Left ventricle myocardium inferior (tissue), 1 donor: ENCODE results near the gene SHE. TPM values are rescaled to one million over a fixed set of nuclear protein-coding genes. Genes with fewer than 3 reads are reported as not detected.

Experiments used
- DNase-seq: peaks from one replicate; pipeline ENCODE4 v3.0.0-alpha.2; 2020
- H3K27ac ChIP-seq: fragments of 200-600 bp; replicated peaks from 2 replicates; pipeline ENCODE4 v1.8.0; 2021
- H3K27me3 ChIP-seq: fragments of 200-600 bp; 2 replicates; pipeline ENCODE4 v1.8.0; 2021; ENCODE audit warnings: low read depth
- H3K36me3 ChIP-seq: fragments of 200-600 bp; 2 replicates; pipeline ENCODE4 v1.8.0; 2021
- H3K4me1 ChIP-seq: fragments of 200-600 bp; 2 replicates; pipeline ENCODE4 v1.8.0; 2021
- H3K4me3 ChIP-seq: fragments of 200-600 bp; 2 replicates; pipeline ENCODE4 v1.8.0; 2021; ENCODE audit warnings: mild to moderate bottlenecking, moderate library complexity
- H3K9me3 ChIP-seq: fragments of 200-600 bp; replicated peaks from 2 replicates; pipeline ENCODE4 v1.8.0; 2021
- CTCF ChIP-seq: fragments of 200-600 bp; IDR thresholded peaks from 2 replicates; pipeline ENCODE4 v1.8.0; 2021; ENCODE audit warnings: antibody characterized with exemption, mild to moderate bottlenecking, borderline replicate concordance
- intact Hi-C: fragments of 100-400 bp; cut with micrococcal nuclease; formaldehyde crosslinking; loops from one replicate; pipeline ENCODE4 v1.11.0; 2022
- total RNA-seq: library from RNA; stranded (reverse); fragmentation: NEBNext Ultra II Directional; extraction: Animal tissue kit (Norgen Biotek cat#: 25700); gene quantifications from one replicate; pipeline ENCODE4 v1.2.1, GENCODE V29; 2021
- donor health status: DM: no; HTN: yes; CAD: no; lungs with severe emphysema.

Gene SHE
- total RNA-seq, 1 donor from 2014 or later: 9.2 TPM

- peaks cover 22% of the 10 kb centered on the region for H3K4me1 ChIP-seq
- no peaks in the 10 kb centered on the region for H3K27me3 ChIP-seq
Observed at GRCh38 chr1:154463512-154463990, 38.7 kb downstream of the SHE start.

DNA sequence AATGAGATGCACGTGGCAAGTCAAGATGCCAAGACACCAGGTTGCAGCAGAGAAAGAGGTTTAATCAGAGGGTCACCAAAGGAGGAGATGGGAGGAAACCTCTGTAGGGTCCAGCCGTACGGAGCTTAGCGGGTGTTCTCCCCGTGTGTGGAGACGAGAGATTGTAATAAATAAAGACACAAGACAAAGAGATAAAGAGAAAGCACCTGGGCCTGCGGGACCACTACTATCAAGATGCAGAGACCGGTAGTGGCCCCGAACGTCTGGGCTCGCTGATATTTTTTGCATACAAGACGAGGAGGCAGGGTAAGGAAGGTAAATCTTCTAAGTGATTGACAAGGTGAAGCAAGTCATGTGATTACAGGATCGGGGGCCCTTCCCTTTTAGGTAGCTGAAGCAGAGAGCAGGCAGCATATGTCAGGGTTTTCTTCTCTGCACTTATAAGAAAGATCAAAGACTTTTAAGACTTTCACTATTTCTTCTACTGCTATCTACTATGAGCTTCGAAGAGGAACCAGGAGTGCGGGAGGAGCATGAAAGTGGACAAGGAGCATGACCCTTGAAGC lies 41.4 kb downstream of the SHE start:
- no peak for DNase-seq
- Histone ChIP-seq H3K36me3 (peaks cover 36% of the 10 kb centered on the region), H3K4me1 (peaks cover 10% of the 10 kb centered on the region), H3K4me3 (no peak overlapping the region), H3K9me3 (no peaks in the 10 kb centered on the region), H3K27me3 (no peaks in the 10 kb centered on the region), H3K27ac (no peak overlapping the region)
- TF ChIP-seq CTCF: no peak
- intact Hi-C loops: loop anchor here (10.0 kb wide), 1 partner anchor 56 kb away; the partner anchor contains the start of gene IL6R

More at GRCh38 chr1:154463512-154463990, 38.7 kb downstream of the SHE start:
- Histone ChIP-seq H3K36me3 (peaks cover 32% of the 10 kb centered on the region), H3K27ac (peak overlapping the region; percentile 50), H3K9me3 (no peaks in the 10 kb centered on the region), H3K4me3 (no peak overlapping the region)
- no peak for TF ChIP-seq CTCF
- intact Hi-C loops: loop anchor here (10.0 kb wide), 1 partner anchor 59 kb away; the partner anchor contains the start of gene IL6R
- no peak for DNase-seq

- Histone ChIP-seq H3K9me3 (no peaks in the 10 kb centered on the region), H3K4me3 (no peak overlapping the region), H3K27ac (no peak overlapping the region), H3K36me3 (peaks cover 34% of the 10 kb centered on the region), H3K4me1 (peaks cover 10% of the 10 kb centered on the region), H3K27me3 (no peaks in the 10 kb centered on the region)
- intact Hi-C loops: no loop called here
- DNase-seq: no peak
- TF ChIP-seq CTCF: no peak
Observed at GRCh38 chr1:154459080-154459479, 43.1 kb downstream of the SHE start.

DNA sequence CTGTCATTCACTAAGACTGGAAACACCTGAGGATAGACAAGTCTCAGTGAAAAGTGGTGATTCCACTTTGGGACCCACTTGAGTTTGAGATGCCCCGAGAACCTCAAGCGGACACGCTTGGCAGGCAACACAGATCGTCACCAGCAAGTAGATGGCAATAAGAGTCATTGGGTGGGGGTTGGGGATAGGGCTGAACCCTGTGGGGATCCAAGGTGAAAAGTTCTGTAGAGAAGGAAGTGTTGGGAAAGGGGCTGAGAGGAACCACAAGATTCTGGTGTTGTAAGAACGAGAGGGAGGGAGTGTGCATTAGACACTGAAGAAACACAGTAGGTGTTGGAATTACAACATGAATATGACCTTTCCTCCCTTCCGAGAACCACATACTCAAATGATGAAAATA lies 45.6 kb downstream of the SHE start:
- no peak overlapping the region for H3K4me3 ChIP-seq
- intact Hi-C loops: no loop called here
- H3K27ac ChIP-seq: no peak overlapping the region
- H3K4me1 ChIP-seq: peaks cover 15% of the 10 kb centered on the region
- no peaks in the 10 kb centered on the region for H3K9me3 ChIP-seq
- DNase-seq: no peak
- no peak for TF ChIP-seq CTCF
- H3K36me3 ChIP-seq: peaks cover 48% of the 10 kb centered on the region
- H3K27me3 ChIP-seq: no peaks in the 10 kb centered on the region

- H3K27me3 ChIP-seq: no peaks in the 10 kb centered on the region
- no peak for DNase-seq
- TF ChIP-seq CTCF: no peak
- H3K27ac ChIP-seq: no peak overlapping the region
- no peak overlapping the region for H3K4me3 ChIP-seq
- H3K4me1 ChIP-seq: peaks cover 15% of the 10 kb centered on the region
- H3K9me3 ChIP-seq: no peaks in the 10 kb centered on the region
- H3K36me3 ChIP-seq: peaks cover 49% of the 10 kb centered on the region
- intact Hi-C loops: no loop called here
Observed at GRCh38 chr1:154454386-154455120, 47.7 kb downstream of the SHE start.
